HG03354 (cell line): ENCODE results near the gene ST6GAL1.
"Not testable (repeated sequence)": the region's sequence is repeated elsewhere in the genome, so short reads cannot be mapped to it uniquely, and the experiment has no call there.

ENCODE experiments used
- ATAC-seq: cut with Tn5 transposase; IDR thresholded peaks from one replicate; pipeline ENCODE4 v1.9.1; 2021; ENCODE audit warnings: mild to moderate bottlenecking; ENCODE audit not compliant: unreplicated experiment, poor library complexity, severe bottlenecking

Gene ST6GAL1

GRCh38 chr3:187039723-187040414, 109.5 kb downstream of the ST6GAL1 start:
- ATAC-seq: no peak

GRCh38 chr3:187040516-187041361, 110.4 kb downstream of the ST6GAL1 start:
- no peak for ATAC-seq

GRCh38 chr3:187041362-187042307, 111.3 kb downstream of the ST6GAL1 start:
- ATAC-seq: no peak

- no peak for ATAC-seq
Measured at GRCh38 chr3:187042346-187042745, 112.0 kb downstream of the ST6GAL1 start.

GRCh38 chr3:187042874-187043458, 112.6 kb downstream of the ST6GAL1 start:
- ATAC-seq: no peak

GRCh38 chr3:187044206-187044605, 113.9 kb downstream of the ST6GAL1 start:
- ATAC-seq: peak; percentile 78

- no peak for ATAC-seq
Measured at GRCh38 chr3:187044867-187045552, 114.7 kb downstream of the ST6GAL1 start.

- no peak for ATAC-seq
Measured at GRCh38 chr3:187046033-187046432, 115.7 kb downstream of the ST6GAL1 start.

- no peak for ATAC-seq
Measured at GRCh38 chr3:187049462-187050101, 119.3 kb downstream of the ST6GAL1 start.

- no peak for ATAC-seq
Measured at GRCh38 chr3:187051066-187051465, 120.7 kb downstream of the ST6GAL1 start.

GRCh38 chr3:187051724-187052366, 121.5 kb downstream of the ST6GAL1 start:
- ATAC-seq: no peak

- not testable (repeated sequence) for ATAC-seq
Measured at GRCh38 chr3:187052427-187052826, 122.1 kb downstream of the ST6GAL1 start.

- ATAC-seq: not testable (repeated sequence)
Measured at GRCh38 chr3:187054433-187054832, 124.1 kb downstream of the ST6GAL1 start.

GRCh38 chr3:187057803-187058202, 127.5 kb downstream of the ST6GAL1 start:
- ATAC-seq: not testable (repeated sequence)

GRCh38 chr3:187061748-187062147, 131.4 kb downstream of the ST6GAL1 start:
- ATAC-seq: no peak

- no peak for ATAC-seq
Measured at GRCh38 chr3:187062526-187063177, 132.3 kb downstream of the ST6GAL1 start.

GRCh38 chr3:187063286-187064121, 133.2 kb downstream of the ST6GAL1 start:
- ATAC-seq: no peak
